Skin epidermis (tissue), 12 donors: ENCODE data around the gene AP5Z1.

Experiments
- H3K27ac ChIP-seq, 21 experiments: fragments of 200-600 bp; sonication (generic) in 11 of 21; one replicate each; pipeline ENCODE4 v1.5.0; 2020; ENCODE audit warnings: mild to moderate bottlenecking in 3 of 21, inconsistent platforms in 2 of 21, moderate library complexity in 2 of 21
- H3K4me3 ChIP-seq, 7 experiments: fragments of 200-600 bp; sonication (generic) in 2 of 7; one replicate each; pipeline ENCODE4 v1.5.0; 2020; ENCODE audit warnings: inconsistent platforms in 2 of 7, mild to moderate bottlenecking in 2 of 7, moderate library complexity in 1 of 7

The AP5Z1 gene

DNA sequence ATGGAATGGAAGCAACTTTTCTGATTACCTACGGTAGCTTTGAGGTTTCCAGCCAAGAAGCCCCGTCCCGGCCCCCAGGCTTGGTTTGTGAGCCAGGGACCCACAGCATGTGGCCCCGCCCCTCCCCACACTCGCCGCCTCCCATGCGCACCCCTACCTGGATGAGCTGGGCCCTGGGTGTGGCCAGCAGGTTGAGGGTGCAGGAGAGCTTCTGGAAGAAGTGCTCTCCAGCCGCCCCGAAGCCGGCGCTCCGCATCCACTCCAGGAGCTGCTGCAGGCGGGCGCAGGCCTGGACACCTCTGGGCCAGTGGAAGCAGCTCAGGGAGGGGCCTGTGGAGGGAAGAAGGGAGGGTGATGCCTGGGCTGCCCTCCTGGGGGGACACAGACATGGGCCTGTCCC is 39.7 kb downstream of the AP5Z1 start:
- H3K27ac ChIP-seq = no peak overlapping the region
- H3K4me3 ChIP-seq = no peak overlapping the region

DNA sequence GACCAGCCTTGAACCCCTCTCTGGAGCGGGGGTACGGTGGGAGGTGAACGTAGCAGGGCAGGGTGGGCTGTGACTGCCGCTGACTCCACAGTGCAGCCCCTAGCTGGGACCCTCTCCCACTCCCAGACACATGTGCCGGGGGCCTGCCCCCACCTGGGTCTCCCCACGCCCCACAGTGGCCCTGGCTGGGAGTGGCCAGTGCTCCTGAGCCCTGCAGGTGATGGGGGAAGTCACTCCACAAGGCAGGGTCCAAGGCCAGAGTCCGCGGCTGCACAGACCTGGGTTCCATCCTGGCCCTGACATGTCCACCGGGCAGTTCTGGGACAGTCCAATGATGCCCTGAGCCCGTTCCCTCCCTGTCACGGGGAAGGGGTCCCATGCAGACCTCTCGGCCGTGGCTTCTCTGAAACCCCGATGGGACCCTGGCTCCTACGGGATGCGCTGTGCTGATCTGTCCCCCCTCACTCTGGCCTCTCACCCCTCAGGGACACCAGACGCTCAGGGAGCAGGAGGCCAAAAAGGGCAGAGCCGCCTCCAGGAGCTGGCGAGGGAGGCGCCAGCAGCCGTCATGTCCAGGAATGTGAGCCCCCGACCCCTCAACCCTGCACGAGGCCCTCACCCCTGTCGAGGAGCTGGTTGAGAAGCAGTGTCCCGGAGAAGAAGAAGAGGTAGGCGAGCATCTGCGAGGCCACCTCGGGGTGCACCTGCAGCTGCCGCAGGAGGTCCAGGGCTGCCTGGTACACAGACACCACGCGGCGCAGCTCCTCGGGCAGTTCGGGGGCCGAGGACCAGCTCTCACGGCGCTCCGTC is 40.4 kb downstream of the AP5Z1 start:
- Histone ChIP-seq H3K4me3 (no peak overlapping the region), H3K27ac (no peak overlapping the region)

DNA sequence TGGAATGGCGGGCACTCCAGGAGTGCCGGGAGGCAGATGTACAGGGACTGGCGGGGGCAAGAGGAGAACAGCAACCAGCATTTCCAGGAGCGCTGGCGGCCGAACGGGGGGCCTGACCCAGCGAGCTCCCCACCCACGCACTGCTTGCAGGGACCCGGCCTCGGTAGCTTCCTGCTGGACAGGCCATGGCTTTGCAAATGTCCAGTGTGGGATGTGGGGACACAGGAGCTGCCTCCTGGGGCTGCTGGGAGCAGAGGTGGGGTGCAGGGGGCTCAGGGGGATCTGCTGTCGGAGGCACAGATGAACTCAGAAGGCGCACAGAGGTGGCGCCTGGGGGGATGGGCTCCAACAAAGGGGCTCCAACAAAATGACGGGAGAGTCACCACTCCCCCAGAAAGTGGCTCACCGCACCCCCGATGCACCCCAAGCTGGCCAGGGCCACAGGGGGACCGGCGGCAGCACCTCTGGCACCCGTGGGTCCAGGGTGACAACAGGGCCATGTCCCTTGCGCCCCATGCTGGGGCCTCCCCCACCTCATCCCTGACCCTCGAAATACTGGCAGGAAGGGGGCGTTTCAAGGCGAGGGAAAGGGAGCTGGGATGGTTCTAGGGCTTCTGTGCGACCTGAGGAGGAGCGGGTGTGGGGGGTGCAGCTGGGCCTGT is 41.1 kb downstream of the AP5Z1 start:
- Histone ChIP-seq H3K4me3 (no peak overlapping the region), H3K27ac (no peak overlapping the region)

DNA sequence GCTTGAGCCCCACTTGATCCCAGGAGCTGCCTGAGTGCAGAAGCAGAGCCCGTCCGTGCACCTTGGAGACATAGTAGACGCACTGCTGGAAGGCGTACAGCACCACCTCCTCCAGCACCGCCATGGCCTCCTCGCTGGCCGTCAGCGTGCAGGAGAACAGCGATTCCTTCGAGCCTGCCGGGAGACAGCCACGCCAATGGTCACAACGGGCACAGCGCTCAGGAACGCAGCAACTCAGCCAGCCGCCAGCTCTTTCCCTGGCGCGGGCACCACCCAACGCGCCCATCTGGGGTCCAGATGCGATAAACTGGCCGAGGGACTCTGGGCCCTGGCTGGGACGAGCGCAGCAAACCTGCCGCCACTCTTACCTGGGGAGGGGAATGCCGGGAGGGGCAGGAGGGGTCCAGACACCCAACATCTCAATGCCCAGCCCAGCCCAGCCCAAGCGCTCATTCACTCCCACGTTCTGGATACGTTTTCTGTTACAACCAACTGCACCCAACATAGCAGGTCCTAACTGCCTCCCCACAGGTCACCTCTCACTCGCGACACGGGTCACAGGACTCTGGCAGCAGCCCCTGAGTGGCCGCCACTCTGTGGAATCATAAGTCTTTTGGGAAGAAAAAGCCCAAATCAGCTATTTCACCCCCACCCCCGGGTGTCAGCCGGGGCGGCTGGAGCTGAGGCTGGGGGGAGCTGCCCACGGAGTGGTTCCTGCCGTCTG is 41.9 kb downstream of the AP5Z1 start:
- Histone ChIP-seq H3K27ac (no peak overlapping the region), H3K4me3 (no peak overlapping the region)

DNA sequence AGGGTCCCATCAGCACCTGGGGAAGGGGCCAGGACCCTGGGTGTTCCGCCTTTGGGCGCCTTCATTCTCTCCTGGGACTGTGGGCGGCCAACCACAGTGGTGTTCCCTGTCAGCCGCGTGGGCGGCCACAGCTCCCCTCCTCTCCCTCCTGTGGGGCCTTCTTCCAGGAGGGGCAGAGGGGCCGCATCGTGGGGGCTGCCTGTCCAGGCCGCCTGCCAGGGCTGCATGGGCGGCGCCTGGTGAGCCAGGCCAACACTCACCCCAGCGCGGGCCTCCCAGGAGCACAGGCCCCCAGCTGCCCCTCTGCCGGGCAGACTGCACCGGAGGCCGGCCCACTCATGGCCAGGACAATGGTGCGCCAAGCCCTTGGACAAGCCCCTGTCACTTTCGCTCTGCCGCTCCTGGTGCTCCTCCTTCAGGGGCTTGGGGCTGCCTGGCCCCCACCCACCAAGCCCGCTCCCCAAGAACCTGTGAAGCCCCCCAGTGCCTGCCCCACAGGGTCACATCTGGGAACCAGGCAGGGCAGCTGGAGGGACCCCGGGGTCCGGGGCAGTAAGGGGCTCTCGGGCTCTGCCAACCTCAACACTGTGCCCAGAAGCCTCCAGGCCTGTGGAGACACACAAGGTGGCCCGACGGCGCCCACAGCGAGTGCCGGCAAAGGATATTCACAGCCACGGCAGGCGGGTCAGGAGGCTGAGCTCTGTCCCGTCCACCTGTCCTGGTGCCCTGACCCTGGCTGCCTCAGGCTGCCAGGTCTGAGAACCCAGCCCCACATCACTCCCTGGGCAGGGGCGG is 42.8 kb downstream of the AP5Z1 start:
- Histone ChIP-seq H3K4me3 (no peak overlapping the region), H3K27ac (no peak overlapping the region)

DNA sequence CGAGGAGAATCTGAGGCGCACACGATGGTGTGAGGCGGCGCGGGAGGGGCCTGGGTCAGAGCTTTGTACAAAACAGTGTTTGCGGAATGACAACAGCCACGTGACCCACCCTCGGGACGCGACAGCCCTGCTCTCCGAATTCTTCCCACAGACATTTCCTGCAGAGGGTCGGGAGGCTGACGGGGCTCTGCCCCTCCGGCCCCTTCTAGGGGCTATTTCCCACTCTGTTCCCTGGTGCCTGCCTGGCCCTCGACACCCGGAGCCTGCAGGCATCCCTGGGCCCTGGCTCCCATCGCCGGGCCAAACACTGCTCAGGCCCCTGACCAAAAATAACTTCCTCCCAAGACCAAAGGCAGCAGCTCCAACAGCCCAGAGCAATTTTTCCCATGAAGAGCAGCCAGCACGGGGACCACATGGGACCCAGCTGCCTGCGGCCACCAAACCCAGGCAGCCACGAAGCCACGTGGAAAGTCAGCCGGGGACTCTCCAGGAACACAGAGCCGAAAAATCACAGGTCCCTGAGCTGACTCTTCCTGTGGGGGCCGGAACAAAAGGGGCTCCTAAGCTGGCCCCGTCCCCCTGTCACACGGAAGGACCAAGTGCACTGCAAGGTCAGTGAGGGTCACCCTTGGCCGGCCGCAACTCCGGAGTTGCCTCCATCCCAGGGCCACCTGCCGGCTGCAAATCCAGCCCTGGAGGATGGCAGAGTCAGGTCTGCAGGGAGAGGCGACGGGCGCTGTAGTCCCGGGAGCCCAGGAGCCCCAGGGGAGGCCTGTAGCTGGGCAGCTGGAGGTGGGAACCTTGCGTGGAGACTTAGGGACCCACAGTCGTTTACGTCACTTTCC is 44.4 kb downstream of the AP5Z1 start:
- H3K27ac ChIP-seq = peak overlapping the region in 1 of 21 experiments; percentile 2
- no peak overlapping the region for H3K4me3 ChIP-seq

DNA sequence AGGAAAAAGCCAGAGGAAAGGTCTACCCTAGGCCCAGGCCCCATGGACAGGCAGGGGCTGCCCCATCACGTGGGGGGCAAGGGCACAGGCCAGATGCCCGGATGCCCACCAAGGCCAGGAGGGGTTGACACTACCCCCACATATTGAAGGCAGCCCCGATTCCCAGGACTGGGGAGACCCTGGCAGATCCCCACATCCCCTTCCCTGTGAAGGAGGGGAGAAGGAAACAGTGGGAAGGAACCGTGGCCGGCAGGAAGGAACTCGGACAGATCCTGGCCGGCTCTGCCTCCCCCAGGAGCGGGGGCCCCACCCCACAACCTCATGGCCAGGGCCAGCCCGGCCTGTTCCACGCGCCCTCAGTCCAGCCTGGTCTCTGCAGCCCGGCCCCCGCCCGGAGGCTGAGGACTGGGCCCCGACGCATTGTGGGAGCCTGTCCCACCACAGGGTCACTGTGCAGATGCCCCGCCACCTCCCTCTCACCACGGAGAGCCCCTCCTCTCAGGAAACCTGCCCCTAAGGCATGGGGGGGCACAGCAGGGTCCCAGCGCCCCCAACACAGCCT is 45.1 kb downstream of the AP5Z1 start:
- H3K4me3 ChIP-seq = no peak overlapping the region
- peak overlapping the region in 1 of 21 experiments; percentile 2 for H3K27ac ChIP-seq

DNA sequence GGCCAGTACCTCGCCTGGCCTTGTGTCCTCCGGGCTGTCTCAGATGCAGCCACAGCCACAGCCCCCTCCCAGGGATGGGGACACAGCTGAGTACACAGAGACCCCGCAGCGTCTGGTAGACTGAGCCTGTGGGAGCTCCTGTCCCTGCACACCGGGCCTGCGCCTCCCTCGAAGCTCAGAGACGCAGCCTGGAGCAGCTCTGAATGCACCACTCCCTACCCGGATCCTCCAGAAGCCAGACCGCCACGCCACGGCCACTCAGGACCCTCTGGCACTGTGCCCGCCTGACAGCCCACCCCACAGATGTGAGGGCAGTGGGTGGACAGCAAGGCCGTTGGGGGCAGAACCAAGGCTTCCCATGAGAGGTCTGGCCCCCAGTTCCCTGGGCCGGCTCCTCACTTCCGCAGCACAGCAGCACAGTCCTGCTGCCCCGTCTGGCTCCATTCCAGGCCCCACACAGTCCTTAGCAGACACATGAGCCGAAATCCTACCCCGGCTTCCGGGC is 45.6 kb downstream of the AP5Z1 start:
- no peak overlapping the region for H3K4me3 ChIP-seq
- no peak overlapping the region for H3K27ac ChIP-seq

DNA sequence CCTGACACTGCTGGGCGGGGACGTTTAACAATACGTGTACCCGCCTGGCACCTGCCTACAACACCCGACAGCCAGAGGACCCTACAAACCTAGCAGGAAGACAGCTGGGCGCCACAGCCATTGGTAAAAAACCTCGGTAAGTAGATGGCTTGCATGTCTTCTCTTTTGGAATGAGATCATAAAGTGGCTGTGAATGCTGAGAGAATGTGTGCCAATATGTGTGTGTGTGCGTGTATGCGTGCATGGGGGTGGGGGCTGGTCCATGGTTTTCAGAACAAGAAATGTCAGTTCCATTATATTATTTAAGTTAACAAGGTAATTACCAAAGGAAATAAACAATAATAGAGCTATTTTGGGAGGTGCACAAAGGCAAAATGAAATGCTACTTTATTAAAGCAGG is 47.3 kb downstream of the AP5Z1 start:
- no peak overlapping the region for H3K27ac ChIP-seq
- H3K4me3 ChIP-seq = no peak overlapping the region

DNA sequence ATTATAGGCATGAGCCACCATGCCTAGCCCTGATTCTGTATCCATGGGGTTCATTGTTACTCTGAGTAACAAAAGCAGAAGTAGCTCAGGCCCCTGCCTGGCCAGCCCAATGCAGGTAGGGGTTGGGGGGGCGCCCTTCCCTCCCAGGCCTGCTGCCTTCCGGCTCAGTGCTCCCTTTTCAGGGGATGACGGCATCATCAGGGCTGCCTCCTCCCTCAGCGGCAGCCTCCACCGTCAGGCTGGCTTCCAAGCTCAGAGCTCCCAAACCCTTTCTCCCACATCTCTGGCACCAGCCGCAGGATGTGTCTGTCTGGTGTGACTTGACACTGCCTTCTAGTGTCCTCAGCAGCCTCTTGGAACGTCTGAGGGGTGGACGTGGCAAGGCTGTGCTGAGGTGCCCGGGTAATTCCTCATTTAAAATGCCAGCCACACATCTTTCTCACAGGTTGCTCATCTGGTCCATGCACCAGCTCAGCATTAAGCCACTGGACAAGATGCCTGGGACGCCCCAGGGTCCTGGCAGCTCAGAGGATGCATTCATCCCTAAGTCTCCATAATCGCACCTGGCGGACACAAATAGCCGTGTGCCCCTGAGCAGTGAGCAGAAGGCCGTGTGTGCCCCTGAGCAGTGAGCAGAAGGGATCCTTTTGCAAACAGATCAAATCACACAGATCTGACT is 48.2 kb downstream of the AP5Z1 start:
- H3K27ac ChIP-seq = no peak overlapping the region
- no peak overlapping the region for H3K4me3 ChIP-seq

DNA sequence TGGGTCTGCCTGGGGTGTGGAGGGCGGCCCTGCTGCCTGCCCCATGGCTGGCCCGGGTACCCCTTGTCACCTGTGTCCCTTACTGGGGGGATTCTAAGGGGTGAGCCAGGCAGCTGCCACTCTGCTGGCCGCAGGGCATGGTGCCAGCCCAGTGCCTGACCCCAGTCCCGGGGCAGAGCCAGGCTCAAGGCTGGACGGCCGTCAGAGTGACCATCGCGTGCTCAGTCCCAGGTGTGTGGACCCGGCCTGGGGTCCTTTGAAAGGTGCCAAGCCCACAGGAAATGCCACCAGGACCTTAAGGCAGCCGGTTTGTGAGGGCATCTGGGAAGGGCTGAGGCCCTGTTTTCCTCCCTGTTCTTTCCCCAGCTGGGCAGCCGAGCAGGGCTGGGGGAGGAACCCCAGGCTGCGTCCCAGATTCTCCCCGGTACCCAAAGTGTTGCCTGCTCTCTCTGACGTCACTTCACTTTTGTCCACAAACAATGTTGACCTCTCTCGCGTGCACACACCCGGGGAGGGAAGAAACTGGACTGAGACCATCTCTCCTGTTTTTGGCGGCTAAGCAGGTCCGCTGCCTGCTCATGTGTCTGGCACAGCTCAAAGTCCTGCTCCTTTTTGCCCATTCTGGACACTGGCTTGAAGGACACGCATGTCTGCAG is 48.8 kb downstream of the AP5Z1 start:
- no peak overlapping the region for H3K4me3 ChIP-seq
- no peak overlapping the region for H3K27ac ChIP-seq

DNA sequence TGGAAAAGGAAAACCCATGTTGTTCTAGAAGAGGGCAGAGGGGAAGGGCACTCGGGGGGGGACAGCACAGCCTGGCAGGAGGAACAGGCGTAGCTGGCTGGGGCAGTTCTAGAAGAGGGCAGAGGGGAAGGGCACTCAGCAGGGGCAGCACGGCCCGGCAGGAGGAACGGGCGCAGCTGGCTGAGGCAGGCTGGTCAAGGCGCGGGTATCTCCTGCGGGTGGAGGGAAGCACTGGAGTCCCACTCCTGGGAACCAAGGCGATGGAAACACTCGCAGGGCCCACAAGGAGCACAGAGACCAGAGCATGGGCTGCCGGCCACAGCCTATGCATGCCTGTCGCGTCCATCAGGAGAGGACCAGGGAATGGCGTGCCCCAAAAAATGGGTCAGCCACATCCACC is 49.7 kb downstream of the AP5Z1 start:
- no peak overlapping the region for H3K27ac ChIP-seq
- no peak overlapping the region for H3K4me3 ChIP-seq

DNA sequence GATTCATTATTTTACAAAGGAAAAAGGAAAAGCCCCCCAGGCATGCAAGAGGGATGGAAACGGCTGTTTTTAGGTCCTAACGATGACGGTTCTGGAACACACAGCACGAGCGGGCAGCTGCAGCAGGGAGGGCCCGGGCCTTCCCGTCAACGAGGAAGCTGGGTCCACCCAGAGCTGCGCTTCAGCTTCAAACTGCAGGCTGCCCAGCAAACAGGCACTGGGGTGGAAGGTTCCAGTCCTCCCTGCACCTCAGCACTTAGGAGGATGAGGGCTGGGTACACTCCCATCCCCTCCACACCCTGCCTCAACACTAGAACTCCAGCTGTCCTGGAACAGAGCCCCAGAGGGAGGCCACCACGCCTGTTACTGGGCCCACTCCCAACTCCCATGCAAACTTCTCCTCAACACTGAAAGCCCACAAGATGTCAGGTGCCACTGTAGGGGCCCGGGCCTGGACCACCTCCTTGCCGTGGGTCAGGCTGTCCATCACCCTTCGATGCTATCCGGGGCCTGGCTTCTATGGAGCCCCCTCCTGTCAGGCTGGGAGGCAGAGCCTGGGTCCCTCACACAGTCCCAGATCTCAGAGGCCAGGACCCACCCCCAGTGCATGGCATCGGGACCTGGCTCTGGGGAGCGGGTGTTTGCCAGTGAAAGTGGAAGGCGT is 53.4 kb downstream of the AP5Z1 start:
- no peak overlapping the region for H3K27ac ChIP-seq

DNA sequence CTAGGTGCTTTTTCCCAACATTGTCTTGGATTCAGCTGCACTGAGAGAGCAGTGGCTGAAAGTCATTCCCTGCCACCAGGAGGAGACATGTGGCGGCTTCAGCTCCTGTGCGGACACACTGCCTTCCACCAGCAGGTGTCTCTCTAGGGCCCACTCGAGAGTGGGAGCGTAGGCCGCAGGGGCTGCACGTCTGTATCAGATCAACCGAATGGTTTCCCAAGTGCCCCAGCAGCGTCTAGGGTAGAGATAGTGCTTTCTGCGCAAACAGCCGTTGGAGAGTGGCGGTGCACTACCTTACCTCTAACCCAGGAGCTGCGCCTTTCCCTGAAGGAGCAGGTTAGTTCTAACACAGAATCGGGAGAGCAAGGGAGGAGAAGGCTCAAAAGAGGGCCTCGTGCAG is 54.8 kb downstream of the AP5Z1 start:
- H3K27ac ChIP-seq = no peak overlapping the region
- no peak overlapping the region for H3K4me3 ChIP-seq

More for the DNA sequence above, 53.4 kb downstream of the AP5Z1 start:
- H3K4me3 ChIP-seq = no peak overlapping the region

DNA sequence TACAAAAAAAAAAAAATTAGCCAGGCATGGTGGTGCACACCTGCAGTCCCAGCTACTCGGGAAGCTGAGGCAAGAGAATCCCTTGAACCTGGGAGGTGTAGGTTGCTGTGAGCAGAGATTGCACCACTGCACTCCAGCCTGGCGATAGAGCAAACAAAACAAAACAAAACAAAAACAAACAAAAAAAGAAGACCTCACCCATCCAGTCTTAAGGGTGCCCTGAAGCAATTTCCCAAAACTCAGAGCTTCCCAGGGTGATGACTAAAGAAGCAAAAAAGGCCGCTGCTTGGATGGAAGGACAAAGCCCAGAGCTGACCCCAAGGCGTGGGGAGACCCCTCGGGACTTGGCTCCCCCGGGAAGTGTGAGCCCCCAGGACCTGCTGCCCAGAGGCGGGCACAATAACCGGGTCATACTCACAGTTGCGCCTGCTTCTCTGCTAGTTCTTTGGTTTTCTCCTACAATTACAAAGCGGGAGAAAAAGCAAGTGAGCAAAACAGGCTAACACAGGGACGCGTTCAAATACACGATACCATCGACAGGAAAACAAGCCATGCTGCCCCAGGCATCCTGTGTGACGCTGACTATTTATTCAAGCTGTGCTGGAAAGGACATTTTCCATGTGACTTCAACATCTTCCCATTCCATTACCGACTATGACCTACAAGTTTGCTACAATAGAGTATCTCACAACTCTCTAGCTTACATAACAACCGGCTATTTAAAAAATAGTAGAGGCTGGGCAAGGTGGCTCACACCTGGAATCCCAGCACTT is 56.5 kb downstream of the AP5Z1 start:
- H3K4me3 ChIP-seq = no peak overlapping the region
- no peak overlapping the region for H3K27ac ChIP-seq

DNA sequence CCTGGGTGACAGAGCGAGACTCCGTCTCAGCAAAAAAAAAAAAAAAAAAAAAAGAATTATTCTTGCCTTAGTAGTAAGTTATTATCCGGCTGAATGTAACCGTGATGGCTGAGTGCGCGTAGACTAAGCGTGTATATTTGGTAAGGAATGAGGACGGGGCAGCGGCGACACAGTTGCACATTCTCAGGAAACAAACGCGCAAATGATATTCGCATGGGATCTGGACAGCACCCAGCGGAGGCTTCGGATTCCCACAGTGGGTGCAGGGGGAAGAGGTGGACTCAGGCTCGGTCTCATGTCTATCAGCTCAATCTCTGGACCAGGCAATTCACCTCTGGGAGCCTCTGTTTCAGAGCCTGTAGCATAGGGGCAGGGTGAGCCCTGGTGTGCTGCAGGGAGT is 57.3 kb downstream of the AP5Z1 start:
- Histone ChIP-seq H3K4me3 (no peak overlapping the region), H3K27ac (no peak overlapping the region)
